Activated CD4-positive, alpha-beta T cell treated with anti-CD3 and anti-CD28 coated beads for 1 hour (primary cell): Measurements from ENCODE around the gene CRACR2A.

ENCODE experiments used
- DNase-seq: peaks from one replicate; pipeline ENCODE4 v3.0.0-alpha.2; 2020

CRACR2A gene

DNA sequence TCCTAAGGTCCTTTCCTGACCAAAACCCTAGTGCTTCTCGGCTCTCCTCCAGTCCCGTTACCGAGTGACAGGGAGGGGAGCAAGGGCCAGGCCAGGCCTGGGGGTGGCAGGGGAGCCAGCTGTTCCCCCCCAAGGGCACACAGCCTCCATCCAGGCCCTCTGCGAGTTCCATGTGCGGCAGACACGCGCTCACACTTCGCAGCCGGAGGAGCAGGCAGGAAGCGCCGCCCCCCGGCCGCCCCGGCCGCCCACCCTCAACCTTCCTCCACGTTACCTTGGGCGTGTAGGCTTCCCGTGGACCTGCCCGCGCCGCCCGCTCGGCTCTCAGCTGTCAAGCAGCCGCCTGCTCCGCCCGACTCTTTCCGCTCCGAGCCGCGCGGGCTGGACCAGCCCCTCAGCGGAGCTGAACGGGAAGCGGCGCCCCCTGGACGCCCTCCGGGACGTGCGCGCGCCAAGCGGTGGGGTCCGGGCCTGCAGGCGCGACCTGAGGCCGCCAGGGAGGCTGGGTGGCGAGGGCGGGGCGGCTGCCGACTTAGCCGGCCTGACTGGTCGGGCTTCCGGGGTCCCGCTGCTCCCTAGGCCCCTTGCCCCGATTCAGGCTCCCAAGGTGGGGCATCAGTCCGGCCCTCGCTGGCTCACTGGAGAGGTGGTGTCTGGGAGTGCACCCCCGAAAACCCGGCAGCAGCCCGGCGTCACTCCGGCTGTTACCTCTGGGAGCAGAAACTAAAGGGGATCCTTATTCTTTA lies at the start of gene CRACR2A:
Gene CRACR2A (minus strand): TSS at position 369 of the 746 bp plus-strand sequence. CDS start 56,110 bp downstream, outside the sequence.
- DNase-seq: peak; percentile 71

- DNase-seq: no peak
Observed at GRCh38 chr12:3797531-3798048, 44.7 kb upstream of the CRACR2A start.

- DNase-seq: no peak
Observed at GRCh38 chr12:3795492-3796133, 42.7 kb upstream of the CRACR2A start.

- DNase-seq: no peak
Observed at GRCh38 chr12:3795066-3795465, 42.2 kb upstream of the CRACR2A start.

DNA sequence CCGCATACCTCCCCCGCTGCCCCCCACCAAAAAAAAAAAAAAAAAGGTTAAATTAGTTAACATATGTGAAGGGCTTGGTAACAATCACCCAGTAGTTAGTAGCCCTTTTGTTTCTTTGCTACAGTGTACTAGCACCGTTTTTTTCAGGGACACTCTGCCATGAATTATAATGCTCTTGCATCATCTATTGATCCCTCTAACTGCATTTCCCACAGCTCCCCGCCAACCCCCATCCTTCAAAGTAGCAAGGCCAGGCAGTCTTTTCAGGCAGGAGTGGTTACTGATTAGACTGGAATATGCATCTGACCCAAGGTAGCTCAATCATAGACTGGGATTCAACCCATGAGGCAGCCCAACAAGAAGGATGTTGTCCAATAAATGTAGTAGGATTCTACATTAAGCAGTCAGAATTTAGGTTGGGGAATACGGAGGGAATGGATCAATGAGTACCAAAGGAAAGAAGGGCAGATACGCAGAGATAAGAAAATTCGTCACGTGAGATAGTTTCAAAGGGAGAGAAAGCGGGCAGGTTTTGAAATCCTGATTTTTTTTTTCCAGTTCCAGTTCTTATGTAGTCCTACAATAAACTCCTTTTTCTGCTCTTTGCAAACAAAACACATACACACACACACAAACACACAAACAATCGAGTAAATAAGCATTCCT lies 39.8 kb upstream of the CRACR2A start:
- DNase-seq: no peak

DNA sequence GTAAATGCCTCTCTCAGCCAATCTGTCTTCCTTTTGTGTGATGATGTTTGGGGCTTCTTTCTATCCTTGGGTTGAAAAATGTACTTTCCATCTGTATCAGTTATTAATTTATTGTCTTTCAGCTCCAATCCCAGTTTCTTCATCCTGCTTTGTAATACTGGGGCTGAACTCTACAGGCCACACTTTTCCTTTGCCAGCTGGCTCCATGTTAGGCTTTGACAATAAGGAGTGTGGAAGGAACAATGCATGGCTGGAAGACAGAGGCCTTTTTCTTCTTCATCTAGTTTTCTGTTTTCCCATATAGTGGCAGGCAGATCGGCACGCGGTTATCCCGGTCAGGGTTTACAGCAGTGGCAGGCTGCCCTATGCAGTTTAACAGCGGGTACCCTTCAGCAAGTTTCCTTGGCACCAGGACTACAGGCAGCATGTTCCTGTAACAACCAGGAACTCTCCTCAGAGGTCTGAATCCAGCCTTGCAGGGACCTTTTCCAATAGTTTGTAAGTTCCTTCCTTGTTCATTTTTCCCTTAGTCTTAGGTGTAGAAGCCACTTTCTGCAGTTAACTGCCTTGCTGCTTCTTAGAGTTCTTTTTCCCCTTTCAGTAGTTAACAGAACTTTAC lies 38.5 kb upstream of the CRACR2A start:
- DNase-seq: no peak

- DNase-seq: no peak
Observed at GRCh38 chr12:3790642-3791041, 37.7 kb upstream of the CRACR2A start.

DNA sequence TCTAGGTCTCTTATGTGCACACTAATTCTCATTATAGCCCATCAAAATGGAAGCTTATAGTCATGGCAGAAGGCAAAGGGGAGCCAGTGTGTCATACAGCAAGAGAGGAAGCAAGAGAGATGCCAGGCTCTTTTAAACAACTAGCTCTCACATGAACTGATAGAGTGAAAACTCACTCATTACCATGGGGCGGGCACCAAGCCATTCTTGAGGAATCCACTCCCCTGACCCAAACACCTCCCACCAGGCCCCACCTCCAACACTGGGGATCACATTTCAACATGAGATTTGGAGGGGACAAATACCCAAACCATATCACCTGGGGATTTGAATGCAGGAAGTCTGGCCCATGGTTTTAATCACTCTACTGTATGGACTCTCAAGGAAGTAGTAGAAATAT lies 36.9 kb upstream of the CRACR2A start:
- DNase-seq: no peak

DNA sequence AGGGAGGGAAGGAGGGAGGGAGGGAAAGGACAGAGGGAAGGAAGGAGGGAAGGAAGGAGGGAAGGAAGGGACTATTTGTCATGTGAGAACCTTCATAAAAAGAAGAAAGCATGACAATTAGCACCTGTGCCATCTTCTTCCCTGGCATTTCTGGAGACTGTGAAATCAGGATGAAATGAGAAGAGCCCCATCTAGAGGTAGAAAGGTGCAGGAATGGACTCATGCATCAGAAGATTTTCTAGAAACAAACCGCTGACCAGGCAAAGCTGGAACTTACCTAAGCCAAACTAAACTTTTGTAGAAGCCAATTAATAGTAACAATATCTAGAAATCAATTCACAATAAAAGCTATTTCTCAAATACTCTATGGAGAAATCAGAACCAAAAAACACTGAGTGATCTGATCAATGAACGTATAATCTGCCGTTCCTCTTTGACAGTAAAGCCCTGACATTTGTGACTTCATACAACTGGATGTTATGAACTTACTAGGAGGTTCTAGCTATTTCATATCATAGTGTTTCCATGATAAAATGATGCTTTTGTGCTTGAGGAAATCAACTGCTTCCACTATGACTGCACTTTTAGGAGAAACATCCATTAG lies 24.4 kb upstream of the CRACR2A start:
- no peak for DNase-seq

DNA sequence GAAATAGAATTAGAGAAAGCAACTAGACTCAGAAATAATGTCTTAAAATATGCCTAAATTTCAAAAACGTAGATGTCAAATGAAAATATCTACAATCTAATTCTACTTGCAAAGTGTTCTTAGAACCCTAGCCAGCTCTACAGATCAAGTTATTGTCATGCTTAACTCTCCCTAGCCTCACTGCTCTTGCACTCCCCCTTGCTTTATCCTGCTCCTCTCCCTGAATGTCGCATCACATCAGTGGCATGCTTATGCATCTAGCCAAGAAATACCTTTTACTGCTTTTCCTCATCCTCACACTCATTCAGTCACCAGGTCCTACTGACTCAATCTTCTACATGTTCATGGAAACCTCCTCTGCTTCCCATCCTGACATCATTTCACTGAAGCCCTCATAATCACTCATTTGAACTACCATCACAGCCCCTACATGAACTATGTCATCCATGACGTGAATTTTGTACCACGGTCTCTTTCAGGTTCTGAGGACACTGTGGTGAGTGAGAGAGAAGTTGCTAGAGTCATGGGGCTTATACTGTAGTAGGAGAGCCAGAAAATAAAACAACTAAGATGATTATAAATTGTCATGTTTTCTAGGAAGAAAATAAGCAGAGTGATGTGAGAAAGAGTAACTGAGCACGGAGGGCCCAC lies 22.6 kb upstream of the CRACR2A start:
- no peak for DNase-seq

GRCh38 chr12:3772380-3772779 lies 19.5 kb upstream of the CRACR2A start:
- no peak for DNase-seq

- DNase-seq: no peak
Observed at GRCh38 chr12:3771853-3772252, 18.9 kb upstream of the CRACR2A start.

DNA sequence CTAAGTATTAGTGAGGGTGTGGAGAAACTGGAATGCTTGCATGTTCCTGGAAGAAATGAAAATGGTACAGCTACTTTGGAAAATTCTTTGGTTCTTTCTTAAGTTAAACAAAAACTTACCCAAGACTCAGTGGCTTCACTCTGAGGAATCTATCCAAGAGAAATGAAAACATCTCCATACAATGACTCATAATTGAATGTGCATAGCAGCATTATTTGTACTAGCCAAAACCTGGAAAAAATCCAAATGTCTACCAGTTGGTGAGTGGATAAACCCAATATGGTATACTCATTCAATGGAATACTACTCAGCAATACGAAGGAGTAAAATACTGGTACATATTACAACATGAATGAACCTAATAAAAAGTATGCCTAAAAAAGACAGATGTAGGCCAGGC lies 18.0 kb upstream of the CRACR2A start:
- DNase-seq: no peak

GRCh38 chr12:3768911-3769447 lies 16.1 kb upstream of the CRACR2A start:
- DNase-seq: no peak

DNA sequence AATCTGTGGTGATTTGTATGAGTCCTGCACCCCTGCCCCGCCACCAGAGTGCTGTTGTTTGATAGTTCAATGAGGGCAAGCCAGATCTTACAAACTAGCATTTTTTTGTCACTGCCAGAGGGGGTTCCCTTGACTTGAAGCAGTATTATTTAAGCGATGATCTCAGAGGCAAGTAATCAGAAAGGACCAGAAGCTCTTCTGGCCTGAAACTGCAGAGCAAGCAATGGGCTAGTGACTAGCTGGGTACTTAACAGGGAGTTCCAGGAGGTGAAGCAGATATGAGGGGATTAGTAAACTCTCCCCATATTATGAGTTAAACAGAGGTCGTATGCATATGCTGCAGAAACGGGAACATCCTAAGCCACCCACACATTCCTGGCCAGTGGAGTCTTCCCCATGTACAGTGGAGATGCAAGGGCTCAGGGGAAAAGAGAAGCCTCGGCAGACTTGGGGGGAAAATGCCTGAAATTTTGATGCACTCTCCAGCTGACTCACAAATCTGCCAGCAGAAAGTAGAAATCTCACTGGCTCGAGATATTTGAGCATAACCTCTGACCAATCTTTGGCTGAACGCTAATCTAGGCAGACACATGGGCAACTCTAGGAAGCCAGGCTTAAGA lies 8.3 kb upstream of the CRACR2A start:
- no peak for DNase-seq

GRCh38 chr12:3759878-3760277 lies 7.0 kb upstream of the CRACR2A start:
- DNase-seq: no peak

GRCh38 chr12:3757261-3757660 lies 4.4 kb upstream of the CRACR2A start:
- DNase-seq: no peak

DNA sequence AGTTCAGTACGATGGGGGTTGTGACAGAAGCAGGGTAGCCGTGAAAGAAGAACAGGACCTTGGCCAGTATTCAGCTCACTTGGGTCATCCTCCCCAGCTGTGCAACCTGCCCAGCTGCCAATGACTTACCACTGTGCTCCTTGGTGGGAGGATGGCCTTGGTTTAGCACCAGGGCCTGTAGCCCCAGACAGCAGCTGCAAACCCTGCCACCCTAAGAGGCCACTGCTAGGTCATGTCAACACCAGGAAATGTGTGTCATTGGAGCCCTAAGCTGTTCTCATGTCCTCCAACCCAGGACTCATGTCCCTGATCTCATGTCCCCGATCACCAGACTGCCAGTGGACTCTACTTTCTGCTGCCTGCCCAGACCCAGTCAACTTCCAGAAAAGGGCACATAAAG lies 3.0 kb upstream of the CRACR2A start:
- no peak for DNase-seq

DNA sequence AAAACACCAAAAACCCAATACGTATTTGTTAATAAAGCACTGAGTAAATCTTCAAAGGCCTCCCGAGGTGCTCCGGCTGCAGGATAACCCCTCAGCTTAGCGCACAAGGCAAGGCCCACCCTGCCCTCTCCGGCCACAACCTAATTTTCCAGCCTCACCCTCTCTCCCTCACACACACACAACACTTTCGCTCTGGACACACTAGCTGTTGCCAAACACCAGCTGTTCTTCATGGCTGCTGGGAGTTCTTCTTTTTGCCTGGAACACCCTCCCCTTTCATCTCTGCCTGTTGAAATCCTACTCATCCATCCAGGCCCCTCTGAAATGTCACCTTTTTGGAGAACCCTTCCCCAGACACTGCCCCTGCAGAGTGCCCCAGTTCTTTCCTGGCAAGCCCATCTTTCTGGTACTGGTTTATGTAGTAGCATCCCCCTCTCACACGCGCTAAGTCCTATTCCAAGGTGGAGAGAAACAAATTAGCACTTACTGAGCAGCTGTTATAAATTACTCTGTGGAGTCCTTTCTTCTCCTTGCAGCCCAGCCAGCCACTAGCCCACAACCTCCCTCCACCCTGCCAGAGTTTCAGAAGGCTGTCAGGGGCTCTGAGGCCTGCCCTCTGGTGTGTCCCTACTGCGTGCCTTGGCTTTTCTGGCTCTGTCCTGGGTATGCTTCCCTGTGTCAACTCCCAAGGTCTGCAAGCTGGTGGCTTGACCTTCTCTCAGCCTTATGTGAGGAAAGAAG lies 805 bp upstream of the CRACR2A start:
- no peak for DNase-seq

DNA sequence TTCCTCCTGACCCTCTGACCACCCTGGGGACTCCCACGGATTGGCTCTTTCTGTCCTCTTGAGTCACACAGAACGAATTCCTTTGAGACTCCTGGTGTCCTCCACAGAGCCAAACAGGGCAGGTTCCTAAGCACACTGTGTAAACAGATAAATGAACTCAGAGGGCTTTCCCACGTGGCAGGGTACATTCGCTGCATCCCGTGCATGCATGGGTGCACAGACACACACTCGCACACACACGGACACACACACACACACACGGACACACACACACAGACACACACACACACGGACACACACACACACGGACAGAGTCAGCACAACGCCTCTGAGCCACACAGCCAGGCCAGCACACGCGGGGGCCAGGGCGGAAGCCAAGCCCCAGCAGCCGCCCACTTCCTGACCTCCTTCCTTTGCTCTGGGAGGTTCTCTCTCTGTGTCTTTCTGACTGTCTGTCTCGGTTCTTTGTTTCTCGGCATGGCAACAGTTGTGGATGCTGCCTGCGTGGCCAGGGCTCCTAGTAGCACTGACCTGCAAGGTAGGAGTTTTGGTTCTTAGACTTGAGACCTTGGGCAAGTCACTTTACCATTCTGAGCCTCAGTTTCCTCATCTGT lies 706 bp downstream of the CRACR2A start:
- DNase-seq: peak; percentile 27
